Astrocyte (in vitro differentiated cells and primary cell): Measurements from ENCODE around the gene GRID2. TPM values are rescaled to one million over a fixed set of nuclear protein-coding genes. Genes with fewer than 3 reads are reported as not detected.

Experiments
- DNase-seq: peaks from one replicate; pipeline ENCODE4 v3.0.0-alpha.2; 2010; ENCODE audit warnings: low read depth
- FAIRE-seq: peaks from 2 replicates; lab custom pipeline; 2011; peaks lifted over from hg19 to GRCh38; lab: Jason Lieb, UNC
- H2AFZ ChIP-seq: 2 replicates; pipeline ENCODE4 v1.6.0; 2012; ENCODE audit warnings: low read depth, low read length, inconsistent platforms
- H3K27ac ChIP-seq: 2 replicates; pipeline ENCODE4 v1.5.1; 2011; ENCODE audit warnings: low read depth, low read length, inconsistent platforms
- H3K27me3 ChIP-seq: 2 replicates; pipeline ENCODE4 v1.6.0; 2011; ENCODE audit warnings: low read length, inconsistent platforms; ENCODE audit not compliant: insufficient read depth
- H3K36me3 ChIP-seq: 2 replicates; pipeline ENCODE4 v1.5.1; 2011; ENCODE audit warnings: low read length, inconsistent platforms; ENCODE audit not compliant: insufficient read depth
- H3K4me1 ChIP-seq: 2 replicates; pipeline ENCODE4 v1.5.1; 2011; ENCODE audit warnings: low read length, inconsistent platforms; ENCODE audit not compliant: insufficient read depth
- H3K4me2 ChIP-seq: 2 replicates; pipeline ENCODE4 v1.6.0; 2012; ENCODE audit warnings: low read length, inconsistent platforms
- H3K4me3 ChIP-seq: 2 replicates; pipeline ENCODE4 v1.5.1; 2011; ENCODE audit warnings: low read depth, mild to moderate bottlenecking, low read length, inconsistent platforms; ENCODE audit not compliant: insufficient read depth
- H3K79me2 ChIP-seq: 2 replicates; pipeline ENCODE4 v1.6.0; 2012; ENCODE audit warnings: mild to moderate bottlenecking, low read length, inconsistent platforms; ENCODE audit not compliant: insufficient read depth
- H3K9ac ChIP-seq: 2 replicates; pipeline ENCODE4 v1.6.0; 2012; ENCODE audit warnings: mild to moderate bottlenecking, low read length, inconsistent platforms
- H3K9me3 ChIP-seq: 2 replicates; pipeline ENCODE4 v1.5.1; 2012; ENCODE audit warnings: low read depth, mild to moderate bottlenecking, low read length, inconsistent platforms; ENCODE audit not compliant: insufficient read depth
- H4K20me1 ChIP-seq: 2 replicates; pipeline ENCODE4 v1.6.0; 2012; ENCODE audit warnings: low read length, inconsistent platforms; ENCODE audit not compliant: insufficient read depth
- H3K27ac Mint-ChIP-seq: one replicate; pipeline ENCODE4 v1.8.0; 2021; ENCODE audit warnings: mild to moderate bottlenecking, mixed read lengths; ENCODE audit not compliant: unreplicated experiment
- H3K27me3 Mint-ChIP-seq: one replicate; pipeline ENCODE4 v1.8.0; 2021; ENCODE audit warnings: low read depth, mixed read lengths; ENCODE audit not compliant: unreplicated experiment
- H3K36me3 Mint-ChIP-seq: one replicate; pipeline ENCODE4 v1.8.0; 2021; ENCODE audit warnings: low read depth, mixed read lengths; ENCODE audit not compliant: unreplicated experiment
- H3K4me1 Mint-ChIP-seq: one replicate; pipeline ENCODE4 v1.8.0; 2021; ENCODE audit warnings: low read depth, mixed read lengths; ENCODE audit not compliant: unreplicated experiment
- H3K4me3 Mint-ChIP-seq: one replicate; pipeline ENCODE4 v1.8.0; 2021; ENCODE audit warnings: mild to moderate bottlenecking, moderate library complexity, mixed read lengths; ENCODE audit not compliant: unreplicated experiment
- H3K9me3 Mint-ChIP-seq: one replicate; pipeline ENCODE4 v1.8.0; 2021; ENCODE audit warnings: mild to moderate bottlenecking, mixed read lengths; ENCODE audit not compliant: unreplicated experiment
- EZH2 ChIP-seq: IDR thresholded peaks from 2 replicates; pipeline ENCODE4 v1.6.1; 2012; ENCODE audit warnings: mild to moderate bottlenecking, low read length, inconsistent platforms; ENCODE audit not compliant: insufficient read depth
- total RNA-seq: library from RNA; stranded (reverse); gene quantifications from 2 replicates; pipeline ENCODE4 v1.2.1, GENCODE V29; 2021
- TF ChIP-seq, protein P1 (sequence below): IDR thresholded peaks from 2 replicates; pipeline ENCODE4 v1.5.1; 2011; ENCODE audit warnings: low read depth, mild to moderate bottlenecking, inconsistent platforms, low read length, moderate library complexity; ENCODE audit not compliant: insufficient read depth

The GRID2 gene
- total RNA-seq, 1 donor from 2014 or later, result 0.14 TPM

DNA sequence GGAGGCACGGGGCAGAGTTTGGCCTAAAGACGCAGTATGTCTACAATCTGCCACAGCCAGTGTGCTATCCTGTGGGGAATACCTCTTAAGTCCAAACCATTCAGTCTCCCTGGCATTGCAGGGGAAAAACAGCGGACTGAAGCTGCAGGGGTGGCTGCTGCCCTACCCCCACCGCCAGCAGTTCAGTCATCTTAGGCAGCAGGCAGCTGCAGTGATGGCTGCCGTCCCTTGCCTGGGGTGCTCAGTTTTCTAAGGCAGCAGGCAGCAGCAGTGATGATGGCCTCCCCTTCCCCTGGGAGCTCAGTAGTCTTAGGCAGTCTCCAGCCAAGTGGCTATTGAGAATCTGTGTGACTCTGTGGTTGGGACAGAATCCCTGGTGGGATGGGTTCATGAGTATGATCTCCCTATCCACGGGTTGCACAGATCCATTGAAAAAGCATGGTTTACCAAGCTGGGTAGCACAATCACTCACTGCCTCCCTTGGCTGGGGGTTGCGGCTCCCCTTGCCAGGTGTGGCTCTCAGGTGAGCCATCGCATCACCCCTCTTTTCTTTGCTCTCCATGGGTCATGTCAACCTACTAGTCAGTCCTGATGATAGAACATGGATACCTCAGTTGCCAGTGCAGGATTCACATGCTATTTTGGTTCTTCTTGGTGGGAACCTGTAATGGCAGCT is 48.9 kb upstream of the GRID2 start:
- no peak for FAIRE-seq
- no peaks in the 10 kb centered on the region for H3K36me3 Mint-ChIP-seq
- H2AFZ ChIP-seq, result no peak overlapping the region

GRCh38 chr4:92255920-92256244 is 47.9 kb upstream of the GRID2 start:
- no peaks in the 10 kb centered on the region for H3K9me3 ChIP-seq
- no peak overlapping the region for H3K9ac ChIP-seq
- H3K4me1 Mint-ChIP-seq, result no peaks in the 10 kb centered on the region
- H3K36me3 ChIP-seq, result no peaks in the 10 kb centered on the region
- no peak overlapping the region for H2AFZ ChIP-seq
- FAIRE-seq (no peak), DNase-seq (no peak)
- H3K36me3 Mint-ChIP-seq, result no peaks in the 10 kb centered on the region
- H3K27me3 Mint-ChIP-seq, result no peaks in the 10 kb centered on the region
- H3K4me3 ChIP-seq, result no peak overlapping the region
- H3K79me2 ChIP-seq, result no peaks in the 10 kb centered on the region
- H3K4me2 ChIP-seq, result no peak overlapping the region
- H4K20me1 ChIP-seq, result no peaks in the 10 kb centered on the region
- H3K27me3 ChIP-seq, result no peaks in the 10 kb centered on the region
- H3K9me3 Mint-ChIP-seq, result peaks cover 7% of the 10 kb centered on the region
- TF ChIP-seq EZH2, result no peak
- TF ChIP-seq, protein P1, sequence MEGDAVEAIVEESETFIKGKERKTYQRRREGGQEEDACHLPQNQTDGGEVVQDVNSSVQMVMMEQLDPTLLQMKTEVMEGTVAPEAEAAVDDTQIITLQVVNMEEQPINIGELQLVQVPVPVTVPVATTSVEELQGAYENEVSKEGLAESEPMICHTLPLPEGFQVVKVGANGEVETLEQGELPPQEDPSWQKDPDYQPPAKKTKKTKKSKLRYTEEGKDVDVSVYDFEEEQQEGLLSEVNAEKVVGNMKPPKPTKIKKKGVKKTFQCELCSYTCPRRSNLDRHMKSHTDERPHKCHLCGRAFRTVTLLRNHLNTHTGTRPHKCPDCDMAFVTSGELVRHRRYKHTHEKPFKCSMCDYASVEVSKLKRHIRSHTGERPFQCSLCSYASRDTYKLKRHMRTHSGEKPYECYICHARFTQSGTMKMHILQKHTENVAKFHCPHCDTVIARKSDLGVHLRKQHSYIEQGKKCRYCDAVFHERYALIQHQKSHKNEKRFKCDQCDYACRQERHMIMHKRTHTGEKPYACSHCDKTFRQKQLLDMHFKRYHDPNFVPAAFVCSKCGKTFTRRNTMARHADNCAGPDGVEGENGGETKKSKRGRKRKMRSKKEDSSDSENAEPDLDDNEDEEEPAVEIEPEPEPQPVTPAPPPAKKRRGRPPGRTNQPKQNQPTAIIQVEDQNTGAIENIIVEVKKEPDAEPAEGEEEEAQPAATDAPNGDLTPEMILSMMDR, result no peak
- H3K27ac Mint-ChIP-seq, result no peak overlapping the region
- H3K4me1 ChIP-seq, result no peaks in the 10 kb centered on the region
- H3K27ac ChIP-seq, result no peak overlapping the region
- no peak overlapping the region for H3K4me3 Mint-ChIP-seq

More for the DNA sequence above, 48.9 kb upstream of the GRID2 start:
- Mint-ChIP-seq H3K4me1 (no peaks in the 10 kb centered on the region), H3K4me3 (no peak overlapping the region), H3K9me3 (peaks cover 7% of the 10 kb centered on the region), H3K27me3 (no peaks in the 10 kb centered on the region), H3K27ac (no peak overlapping the region)
- no peak for TF ChIP-seq EZH2
- TF ChIP-seq, protein P1, result no peak
- Histone ChIP-seq H3K4me3 (no peak overlapping the region), H3K9ac (no peak overlapping the region), H3K27me3 (no peaks in the 10 kb centered on the region), H3K79me2 (no peaks in the 10 kb centered on the region), H3K4me1 (no peaks in the 10 kb centered on the region), H4K20me1 (no peaks in the 10 kb centered on the region), H3K36me3 (no peaks in the 10 kb centered on the region), H3K27ac (no peak overlapping the region), H3K9me3 (no peaks in the 10 kb centered on the region), H3K4me2 (no peak overlapping the region)
- DNase-seq, result no peak
